Activated CD4-positive, CD25-positive, alpha-beta regulatory T cell (primary cell): ENCODE measurements around the gene GPX8.
A peak's percentile ranks its signal among the peaks of the same experiment; 100 is the strongest.

ENCODE experiments used
- DNase-seq, 4 experiments: peaks; one replicate each; lab custom pipeline; 2025; lab: John Stamatoyannopoulos, UW

Gene GPX8

GRCh38 chr5:55159763-55160492 is at the start of gene GPX8:
GPX8 (plus strand) TSS chr5:55160171; CDS start chr5:55160193, 22 bp downstream.
- DNase-seq, result no peak

DNA sequence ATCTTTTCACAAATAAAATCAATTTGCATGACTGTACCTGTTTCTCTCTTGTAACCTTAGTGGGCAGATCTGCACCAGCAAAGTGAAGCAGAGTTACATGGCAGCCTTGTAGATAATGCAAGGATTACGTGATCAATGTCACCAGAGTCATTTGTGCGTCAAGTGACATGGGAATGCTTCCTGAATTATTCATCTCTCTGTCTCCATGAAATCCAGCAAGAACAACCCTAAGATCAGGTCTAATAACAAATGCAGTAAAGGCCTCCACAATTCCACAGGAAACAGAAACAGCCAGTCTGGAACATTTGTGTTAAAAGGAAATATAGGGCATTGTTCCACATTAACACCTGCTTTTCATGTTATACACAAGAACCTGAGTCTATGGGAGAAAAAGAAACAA is 49.8 kb upstream of the GPX8 start:
- no peak for DNase-seq

DNA sequence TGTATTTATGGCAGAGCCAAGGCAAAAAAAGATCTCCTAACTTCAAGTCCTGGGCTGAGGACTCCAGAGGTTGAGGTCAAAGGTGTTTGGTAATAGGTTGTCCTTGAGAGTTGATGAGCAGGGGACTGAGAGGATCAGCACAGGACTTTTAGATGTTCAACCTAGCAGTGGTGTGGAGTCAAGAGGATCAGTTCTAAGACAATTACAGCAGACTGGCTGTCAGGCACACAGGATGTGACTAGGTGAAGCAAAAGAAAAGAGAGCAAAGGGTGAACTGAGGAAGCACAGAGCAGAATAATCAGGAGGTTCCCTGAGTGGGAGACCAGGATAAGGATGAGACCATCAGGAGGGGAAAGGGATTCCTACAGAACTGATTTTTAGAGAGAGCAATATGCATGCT is 46.6 kb upstream of the GPX8 start:
- DNase-seq, result no peak

DNA sequence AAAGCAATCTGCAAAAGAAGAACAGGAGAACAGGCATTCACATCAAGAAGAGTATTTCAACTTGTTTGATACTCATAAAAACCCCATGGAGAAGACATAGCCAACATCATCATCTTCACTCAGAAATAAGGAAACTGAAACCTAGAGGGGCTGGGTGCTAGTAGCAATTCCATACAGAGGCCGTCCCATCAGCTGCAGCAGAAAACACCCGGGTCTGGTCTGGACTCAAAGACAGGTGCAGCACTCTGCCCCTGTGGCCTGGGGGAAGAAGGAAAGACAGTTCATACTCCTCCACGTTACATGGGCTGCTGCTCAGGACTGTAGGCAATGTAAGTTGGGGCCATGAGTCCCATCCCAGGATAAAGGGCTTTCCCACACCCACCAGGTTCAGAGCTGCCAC is 45.9 kb upstream of the GPX8 start:
- DNase-seq, result no peak

GRCh38 chr5:55123365-55123764 is 36.6 kb upstream of the GPX8 start:
- DNase-seq, result no peak

GRCh38 chr5:55134053-55134722 is 25.8 kb upstream of the GPX8 start:
- no peak for DNase-seq

DNA sequence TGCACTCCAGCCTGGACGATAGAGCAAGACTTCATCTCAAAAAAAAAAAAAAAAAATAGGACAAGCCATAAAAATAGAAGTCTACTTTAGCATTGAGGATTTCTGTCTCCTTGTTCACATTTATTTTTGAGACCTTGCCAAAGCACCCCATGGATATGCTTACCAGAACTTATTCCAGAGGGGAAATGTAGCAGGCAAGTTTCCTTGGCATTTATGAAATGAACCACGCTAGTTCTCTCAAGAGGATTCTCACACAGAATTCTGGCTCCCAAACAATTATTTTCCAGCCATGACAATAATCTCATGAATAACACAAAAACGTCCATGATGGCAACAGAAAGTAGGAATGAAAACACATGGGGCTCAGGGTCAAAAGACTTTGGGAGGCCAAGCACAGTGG is 23.4 kb upstream of the GPX8 start:
- DNase-seq, result no peak

DNA sequence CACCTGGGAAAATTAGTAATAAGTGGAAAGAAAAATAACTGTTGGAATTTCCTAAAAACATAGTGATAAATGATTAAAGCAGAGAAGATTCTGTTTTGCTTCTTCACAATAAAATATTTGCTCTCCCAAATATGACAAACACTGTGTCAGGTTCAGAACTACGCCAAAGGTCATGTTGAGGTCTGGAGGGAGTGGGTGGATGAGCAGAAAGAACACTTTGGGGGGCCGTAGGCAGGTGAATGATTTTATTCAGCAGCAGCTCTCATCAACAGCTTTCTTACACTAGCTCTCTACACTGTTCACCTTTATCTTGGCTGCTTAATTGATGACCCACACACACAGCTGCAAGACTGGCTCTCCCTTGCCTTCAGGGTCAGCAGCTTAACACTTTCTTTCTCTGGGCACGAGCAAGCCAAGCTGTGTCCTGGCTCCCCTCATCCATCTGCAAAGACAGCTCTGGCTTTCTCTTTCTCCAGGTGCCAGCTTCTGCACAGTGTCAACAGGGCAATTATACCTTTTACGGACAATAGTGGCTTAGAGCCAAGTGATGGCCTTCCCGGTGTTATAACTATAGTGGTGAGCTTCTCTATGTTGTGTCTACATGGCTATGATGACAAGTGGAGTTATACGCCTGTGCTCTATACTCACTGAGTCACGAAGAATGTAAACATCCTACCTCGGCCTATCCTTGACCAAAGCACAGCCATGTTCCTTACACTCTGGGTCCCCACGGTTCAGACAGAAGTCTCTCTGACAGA is 18.9 kb upstream of the GPX8 start:
- no peak for DNase-seq

DNA sequence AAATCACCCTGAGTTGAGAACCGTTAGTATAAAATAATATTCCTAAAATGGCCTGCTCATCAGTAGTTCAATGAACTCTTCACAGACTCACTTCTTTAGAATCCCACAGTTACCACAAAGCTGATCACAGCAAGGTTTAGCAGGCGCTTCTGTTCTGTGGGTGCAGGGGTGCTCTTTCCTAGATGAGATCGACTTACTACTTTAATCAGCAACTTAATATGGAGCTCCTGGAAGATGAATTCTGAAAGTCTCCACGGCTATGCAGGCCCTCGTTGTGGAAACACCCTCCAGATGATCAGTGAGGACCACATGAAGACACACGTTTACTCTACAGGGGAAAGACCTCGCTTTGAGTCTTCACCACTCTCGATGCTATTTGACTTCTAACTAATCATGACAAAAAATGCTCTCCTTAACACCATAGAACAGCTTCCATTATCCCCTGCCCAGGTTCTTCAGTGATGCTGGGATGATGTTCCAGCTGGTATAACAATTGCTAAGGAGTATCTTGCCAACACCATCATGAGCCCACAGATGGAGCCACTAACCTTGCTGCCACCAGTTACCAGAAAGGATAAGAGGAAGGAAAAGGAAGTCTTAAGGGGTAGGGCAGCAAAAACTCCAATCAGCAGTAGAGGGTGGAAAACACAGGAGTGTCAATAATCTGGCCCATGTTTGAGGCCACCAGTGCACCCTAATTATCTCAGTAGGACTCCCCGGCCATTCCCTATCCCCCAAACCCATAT is 17.9 kb upstream of the GPX8 start:
- no peak for DNase-seq

DNA sequence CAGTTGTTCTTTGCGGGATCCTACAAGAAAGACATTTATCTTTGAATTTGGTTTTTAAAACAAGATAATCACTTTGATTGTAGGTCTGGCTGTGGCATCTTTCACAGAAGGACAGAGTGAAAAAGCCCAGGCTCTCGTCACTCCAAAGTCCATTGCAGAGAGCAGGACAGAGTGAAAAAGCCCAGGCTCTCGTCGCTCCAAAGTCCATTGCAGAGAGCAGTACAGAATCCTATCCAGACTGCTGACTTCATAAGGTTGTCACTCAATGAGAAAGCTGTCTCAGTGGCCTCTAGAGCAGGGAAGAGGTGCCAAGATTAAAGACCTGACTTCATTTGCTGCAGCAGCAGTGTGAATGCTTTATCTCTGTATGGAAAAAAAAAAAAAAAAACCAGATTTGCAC is 16.3 kb upstream of the GPX8 start:
- DNase-seq, result no peak

- DNase-seq, result no peak
Measured at GRCh38 chr5:55146080-55146479, 13.9 kb upstream of the GPX8 start.

GRCh38 chr5:55146543-55147151 is 13.3 kb upstream of the GPX8 start:
- peak; percentile 44 to 63 (median 54) for DNase-seq

DNA sequence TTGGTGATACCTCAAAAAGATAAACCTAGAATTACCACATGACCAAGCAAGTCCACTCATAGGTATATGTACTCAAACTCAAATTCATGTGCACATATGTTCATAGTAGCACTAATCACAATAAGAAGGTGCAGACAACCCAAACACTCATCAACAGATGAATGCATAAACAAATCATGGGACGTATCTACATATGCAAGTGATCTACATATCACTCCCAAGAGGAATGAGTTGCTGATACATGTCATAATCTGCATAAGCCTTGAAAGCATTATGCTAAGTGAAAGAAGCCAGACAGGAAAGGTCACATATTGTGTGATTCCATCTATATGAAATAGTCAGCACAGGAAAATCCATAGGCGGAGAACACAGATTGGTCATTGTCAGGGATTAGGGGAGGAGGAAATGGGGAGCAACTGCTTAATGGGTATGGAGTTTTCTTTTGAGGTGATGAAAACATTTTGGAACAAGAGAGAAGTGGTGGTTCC is 10.6 kb upstream of the GPX8 start:
- DNase-seq, result no peak

DNA sequence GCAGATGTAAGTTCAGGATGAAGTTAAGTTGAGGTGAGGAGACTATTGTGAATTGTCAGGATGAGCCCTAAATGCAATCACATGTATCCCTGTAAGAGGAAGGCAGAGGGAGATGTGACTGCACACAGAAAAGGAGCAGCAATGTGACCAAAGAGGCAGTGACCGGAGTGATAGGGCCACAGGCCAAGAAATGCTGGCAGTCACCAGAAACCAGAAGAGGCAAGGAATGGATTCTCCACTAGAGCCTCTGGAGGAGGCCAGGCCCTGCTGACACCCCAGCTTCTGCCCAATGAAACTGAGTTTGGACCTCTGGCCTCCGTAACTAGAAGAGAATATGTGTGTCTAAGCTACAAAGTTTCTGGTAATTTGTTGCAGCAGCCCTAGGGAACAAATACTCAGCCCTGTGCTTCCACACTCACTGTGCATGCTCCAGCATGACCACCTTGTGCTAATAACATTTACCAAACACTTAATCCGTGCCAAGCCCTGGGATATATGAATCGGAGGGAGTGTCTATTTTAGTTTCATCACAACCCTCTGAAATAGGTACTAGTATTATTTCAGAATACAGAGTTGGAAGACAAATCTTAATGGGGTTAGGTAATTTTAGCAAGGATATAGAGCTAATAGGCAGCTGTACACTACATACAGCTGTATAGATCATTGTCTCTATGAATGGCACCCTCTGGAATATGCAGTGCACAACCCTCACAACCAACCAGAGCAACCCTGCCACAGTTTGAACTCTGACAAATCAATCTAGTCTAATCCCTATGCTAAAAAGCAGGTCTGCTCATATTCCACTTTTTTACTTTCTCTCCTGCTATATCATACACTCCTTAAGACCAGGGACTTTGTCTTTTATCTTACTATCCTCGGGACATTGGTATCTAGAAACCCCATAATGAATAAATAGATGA is 7.8 kb upstream of the GPX8 start:
- no peak for DNase-seq

- no peak for DNase-seq
Measured at GRCh38 chr5:55154873-55155272, 5.1 kb upstream of the GPX8 start.

GRCh38 chr5:55160493-55161209 is 680 bp downstream of the GPX8 start:
- DNase-seq, result no peak

- DNase-seq, result no peak
Measured at GRCh38 chr5:55162666-55163065, 2.7 kb downstream of the GPX8 start.

- DNase-seq, result no peak
Measured at GRCh38 chr5:55171471-55171870, 11.5 kb downstream of the GPX8 start.

DNA sequence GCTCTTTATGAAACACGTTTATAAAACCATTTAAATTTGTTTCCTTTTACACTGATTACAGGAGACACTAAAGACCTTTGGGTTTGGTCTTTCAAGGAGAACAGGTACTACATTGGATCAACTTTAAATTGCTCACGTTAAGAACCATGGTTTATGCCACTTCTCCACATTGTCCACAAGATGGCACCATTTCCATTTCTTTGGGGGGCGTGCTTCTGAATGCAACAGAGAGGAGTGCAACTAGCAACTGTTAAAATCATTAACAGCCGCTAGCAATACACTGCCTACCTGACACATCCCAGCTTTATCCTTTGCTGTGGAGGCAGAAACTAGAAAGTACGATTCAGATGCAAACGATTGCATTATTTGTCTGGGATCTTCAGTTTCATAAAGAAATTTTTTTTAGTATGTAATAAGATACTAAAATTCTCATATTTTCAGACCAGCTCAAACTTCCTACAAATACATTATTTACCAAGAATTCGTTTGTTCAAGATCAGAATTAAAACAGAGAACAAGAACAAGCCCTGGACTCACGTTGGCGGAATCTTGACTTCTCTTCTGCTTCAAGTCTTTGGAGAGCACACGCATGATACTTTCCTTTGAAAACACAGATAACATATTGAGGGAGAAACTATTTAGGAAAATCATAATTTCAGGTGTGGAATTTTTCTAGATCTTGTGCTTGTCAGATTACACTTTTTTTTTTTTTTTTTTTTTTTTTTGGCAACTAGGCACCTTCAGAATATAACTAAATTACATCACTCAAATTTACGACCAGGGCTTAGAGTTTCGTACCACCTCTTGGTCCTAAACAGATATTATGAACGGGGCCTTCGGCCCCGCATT is 12.3 kb downstream of the GPX8 start:
- DNase-seq, result peak; percentile 4 to 26 (median 10)
